LoVo (cell line): Measurements from ENCODE around the gene BMX.
A peak's percentile ranks its signal among the peaks of the same experiment; 100 is the strongest.

Source experiments
- DNase-seq: peaks from one replicate; pipeline ENCODE4 v3.0.0-alpha.2; 2016; ENCODE audit warnings: low spot score

Gene BMX

GRCh38 chrX:15570145-15570544 is 69.5 kb downstream of the BMX start:
- DNase-seq: no peak

GRCh38 chrX:15574017-15574416 is 73.4 kb downstream of the BMX start:
- no peak for DNase-seq

GRCh38 chrX:15576019-15576418 is 75.4 kb downstream of the BMX start:
- DNase-seq: no peak

DNA sequence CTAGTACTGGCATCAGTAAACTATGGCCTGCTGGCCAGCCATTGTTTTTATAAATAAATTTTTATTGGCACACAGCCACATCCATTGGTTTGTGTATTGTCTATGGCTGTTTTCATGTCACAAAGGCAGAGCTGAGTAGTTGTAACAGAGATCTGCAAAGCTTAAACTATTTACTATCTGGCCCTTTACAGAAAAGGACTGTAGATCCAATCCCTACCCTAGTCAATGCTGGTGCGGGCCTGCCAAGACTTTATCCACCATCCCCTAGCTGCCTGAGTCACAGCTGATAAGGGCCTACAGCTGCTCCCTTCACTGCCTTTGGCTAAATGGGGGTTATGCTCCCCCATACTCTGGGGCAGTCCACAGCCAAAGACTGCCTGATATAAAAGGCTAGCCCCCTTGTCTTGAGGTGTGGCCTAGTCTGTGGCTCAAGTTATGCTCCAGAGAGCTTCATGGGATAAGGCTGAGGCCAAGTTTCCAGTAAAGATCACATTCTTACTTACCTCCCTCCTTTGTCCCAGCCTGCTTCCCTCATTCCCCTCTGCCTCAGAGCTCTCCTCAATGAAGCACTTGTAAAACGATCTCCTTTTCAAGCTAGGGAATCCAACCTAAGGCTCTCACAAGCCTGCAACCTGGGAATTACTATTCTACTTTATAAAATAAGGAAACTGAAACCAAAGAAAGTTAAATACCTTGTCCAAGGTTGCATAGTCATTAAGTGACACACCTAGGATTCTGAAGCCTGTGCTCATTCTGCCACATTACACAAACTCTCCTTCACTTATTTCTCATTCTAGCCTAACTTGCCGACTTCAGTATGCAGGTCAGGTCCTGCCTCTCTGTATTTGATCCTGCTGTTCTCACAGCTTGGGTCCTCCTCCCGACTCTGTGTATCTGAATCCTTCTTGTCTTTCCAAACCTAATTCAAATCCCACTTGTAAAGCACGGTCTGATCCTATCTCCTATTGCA is 79.5 kb downstream of the BMX start:
- no peak for DNase-seq

- no peak for DNase-seq
Measured at GRCh38 chrX:15594371-15594770, 93.8 kb downstream of the BMX start.

DNA sequence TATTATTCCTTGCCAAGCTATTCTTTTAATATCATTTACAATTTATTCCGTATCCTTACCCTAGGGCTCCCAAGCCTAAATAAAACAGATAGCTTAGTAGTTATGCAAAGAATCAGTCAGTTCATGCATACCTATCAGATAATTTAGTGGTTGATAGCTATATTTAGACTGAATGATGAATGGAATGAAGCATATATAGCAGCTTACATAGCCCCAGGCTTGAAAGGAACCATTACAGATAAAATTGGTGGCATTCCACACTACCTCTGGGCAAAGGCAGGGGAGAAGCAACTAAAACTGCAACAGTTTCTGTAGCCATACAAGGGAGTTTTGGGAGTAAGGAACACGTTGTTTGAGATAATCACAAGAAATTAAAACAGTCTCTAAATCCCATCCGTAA is 97.4 kb downstream of the BMX start:
- no peak for DNase-seq

DNA sequence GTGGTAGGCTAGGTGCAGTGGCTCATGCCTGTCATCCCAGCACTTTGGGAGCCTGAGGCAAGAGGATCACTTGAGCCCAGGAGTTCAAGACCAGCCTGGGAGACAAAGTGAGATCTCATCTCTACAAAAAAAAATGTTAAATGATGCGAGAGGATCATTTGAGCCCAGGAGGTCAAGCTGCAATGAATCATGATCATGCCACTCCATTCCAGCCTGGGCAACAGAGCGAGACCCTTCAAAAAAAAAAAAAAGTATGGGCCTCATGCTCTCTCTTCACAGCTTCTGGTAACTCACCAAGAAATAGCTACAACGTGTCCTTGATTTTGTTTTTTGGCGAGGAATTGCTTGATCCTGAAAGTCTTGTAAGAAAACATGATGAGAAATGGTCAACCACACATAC is 98.9 kb downstream of the BMX start:
- no peak for DNase-seq

- DNase-seq: peak; percentile 26
Measured at GRCh38 chrX:15600049-15600448, 99.4 kb downstream of the BMX start.

DNA sequence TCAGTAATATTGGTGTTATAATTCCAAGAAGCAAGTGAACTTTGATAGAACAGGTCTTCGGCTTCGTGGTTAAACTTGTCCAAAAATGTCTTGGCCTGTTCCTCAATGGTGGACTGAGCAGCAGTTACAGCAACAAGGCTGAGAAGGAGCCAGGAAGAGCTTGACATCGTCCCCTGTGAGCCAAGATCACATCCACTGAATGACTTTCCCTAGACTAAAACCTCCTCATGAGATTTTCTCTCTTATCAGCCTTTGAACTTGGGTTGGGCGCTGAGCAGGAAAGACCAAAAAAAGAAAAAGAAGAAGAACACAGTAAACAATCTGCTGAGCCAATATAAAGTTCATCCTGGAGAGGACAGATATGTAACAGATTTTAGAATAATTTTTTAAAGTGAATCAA is 100.1 kb downstream of the BMX start, which contains the start of gene ACE2:
TSS of gene ACE2 (minus strand) at position 216 of the 400 bp plus-strand sequence. CDS start at position 167, 49 bp downstream.
- DNase-seq: no peak

- no peak for DNase-seq
Measured at GRCh38 chrX:15601932-15602331, 101.3 kb downstream of the BMX start.

GRCh38 chrX:15602761-15603160 is 102.2 kb downstream of the BMX start:
- DNase-seq: no peak

- no peak for DNase-seq
Measured at GRCh38 chrX:15605226-15605625, 104.6 kb downstream of the BMX start.
